ENCODE measurements around the gene GPS1. TPM values are rescaled to one million over a fixed set of nuclear protein-coding genes. Genes with fewer than 3 reads are reported as not detected.
A peak's percentile ranks its signal among the peaks of the same experiment; 100 is the strongest.

The GPS1 gene
- total and polyA plus RNA-seq, 9 of the 15 experiments (the other 6 are each of a cell fraction or from before 2014, with no cell fraction given): 3.1 to 167 (median 69.9) TPM

DNA sequence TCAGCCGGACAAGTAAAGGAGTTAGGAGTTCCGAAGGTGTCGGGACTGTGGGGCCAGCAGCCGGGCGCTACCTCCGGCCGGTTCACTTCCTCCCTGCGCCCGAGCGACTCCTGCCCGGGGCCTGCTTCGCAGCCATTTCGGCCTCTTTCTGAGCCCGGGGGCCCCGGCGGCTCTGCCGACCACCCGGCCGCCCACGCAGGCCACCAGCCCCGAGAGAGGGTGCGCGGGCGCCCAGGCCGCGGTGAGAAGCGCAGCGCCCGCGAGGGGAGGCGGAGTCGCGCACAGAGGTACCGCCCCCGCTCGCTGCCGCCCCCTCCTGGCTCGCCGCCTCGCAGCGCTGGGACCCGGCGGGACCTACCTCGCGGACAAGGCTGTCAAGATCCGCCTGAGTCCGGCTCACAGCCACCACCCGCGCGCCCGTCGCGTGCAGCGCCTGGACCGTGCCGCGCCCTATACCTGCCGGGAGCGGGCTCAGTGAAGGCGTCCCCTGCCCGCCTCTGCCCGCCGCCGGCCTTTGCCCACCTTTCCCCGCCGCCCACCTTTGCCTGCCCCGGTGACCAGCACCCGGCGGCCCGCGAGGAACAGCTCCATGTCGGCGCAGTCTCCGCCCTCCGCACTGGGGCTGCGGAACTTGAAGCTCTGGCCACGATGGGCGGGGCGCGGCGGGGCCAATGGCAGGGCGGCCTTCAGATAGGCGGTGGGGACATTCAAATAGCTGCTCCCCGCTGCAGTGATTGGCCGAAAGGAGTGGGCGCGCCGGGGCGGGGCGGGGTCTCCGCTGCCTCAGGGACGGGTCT lies 14.4 kb upstream of the GPS1 start, which contains the start of gene DCXR (continued):
- peak; percentile 80 for TF ChIP-seq MGA (IDR thresholded peaks at IDR 0.05)
- no peak for TF ChIP-seq ATF4 (CRISPR knock-in tag; IDR thresholded peaks at IDR 0.05)
- peak; percentile 33; the same call in 1 of the 2 replicates for TF ChIP-seq MXI1 (IDR thresholded peaks at IDR 0.05; ENCODE audit: low read depth, low read length)
- TF ChIP-seq KLF16 (IDR thresholded peaks at IDR 0.05): peak; percentile 48; the same call in 1 of the 2 replicates
- no peak for TF ChIP-seq NELFE (IDR thresholded peaks at IDR 0.05; ENCODE audit: insufficient read depth, insufficient read length)
- no peak for TF ChIP-seq ZNF197 (CRISPR knock-in tag; IDR thresholded peaks at IDR 0.05; ENCODE audit: low read depth)
- TF ChIP-seq, protein P1, sequence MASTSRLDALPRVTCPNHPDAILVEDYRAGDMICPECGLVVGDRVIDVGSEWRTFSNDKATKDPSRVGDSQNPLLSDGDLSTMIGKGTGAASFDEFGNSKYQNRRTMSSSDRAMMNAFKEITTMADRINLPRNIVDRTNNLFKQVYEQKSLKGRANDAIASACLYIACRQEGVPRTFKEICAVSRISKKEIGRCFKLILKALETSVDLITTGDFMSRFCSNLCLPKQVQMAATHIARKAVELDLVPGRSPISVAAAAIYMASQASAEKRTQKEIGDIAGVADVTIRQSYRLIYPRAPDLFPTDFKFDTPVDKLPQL (IDR thresholded peaks at IDR 0.05; ENCODE audit: extremely low read depth, insufficient read length): no peak
- no peak for TF ChIP-seq ZNF445 (CRISPR knock-in tag; IDR thresholded peaks at IDR 0.05; ENCODE audit: low read depth)
- TF ChIP-seq FOXJ3 (CRISPR knock-in tag; IDR thresholded peaks at IDR 0.05): no peak
- peak; percentile 28; the same call in 1 of the 2 replicates for TF ChIP-seq USF1 (CRISPR knock-in tag; IDR thresholded peaks at IDR 0.05)
- peak; percentile 88; the same call in 1 of the 2 replicates for TF ChIP-seq PHF8 (IDR thresholded peaks at IDR 0.05; ENCODE audit: borderline replicate concordance, low read length)
- TF ChIP-seq FOXK1 (CRISPR knock-in tag; IDR thresholded peaks at IDR 0.05; ENCODE audit: borderline replicate concordance): no peak
- no peak for TF ChIP-seq PCBP2 (IDR thresholded peaks at IDR 0.05; ENCODE audit: low read depth, low read length, poor library complexity, severe bottlenecking)

Measured in K562 (cell line).